ENCODE measurements around the gene ADGRA1. TPM values are rescaled to one million over a fixed set of nuclear protein-coding genes. Genes with fewer than 3 reads are reported as not detected.

ADGRA1 gene
- 0.16 to 0.43 TPM (median 0.24 TPM) in 5 replicates for total RNA-seq (2022; extraction: Qiagen RNA extraction; ENCODE audit: low read depth)

DNA sequence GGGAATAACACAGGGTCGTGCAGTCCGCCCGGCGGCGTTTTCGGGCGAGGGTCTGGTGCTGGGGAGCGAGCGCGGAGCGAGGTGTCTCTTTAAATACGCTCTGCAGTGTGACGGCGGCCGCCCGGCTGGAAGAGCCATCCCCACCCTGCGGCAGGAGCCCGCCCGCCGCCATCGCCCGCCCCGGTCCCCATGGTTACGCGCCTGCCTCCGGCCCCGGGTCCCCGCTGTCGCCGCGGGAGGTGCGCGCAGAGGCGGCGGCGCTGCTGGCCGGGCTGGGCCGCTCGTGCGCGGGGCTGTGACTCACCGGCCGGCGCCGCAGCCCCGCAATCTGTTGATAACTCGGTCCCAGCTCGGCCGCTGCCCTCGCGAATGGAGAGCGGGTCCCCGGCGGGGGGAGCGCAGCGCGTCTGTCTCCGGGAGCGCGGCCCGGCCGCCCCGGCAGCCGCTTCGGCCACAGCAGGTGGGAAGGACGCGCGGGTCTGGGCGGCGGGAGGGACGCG lies at the start of gene ADGRA1:
ADGRA1 (plus strand) TSS at position 246 of the 500 bp plus-strand sequence. CDS start 986 bp downstream, outside the sequence.

GRCh38 chr10:133159950-133160825 lies 72.5 kb downstream of the ADGRA1 start, which contains the start of gene KNDC1:
KNDC1 (plus strand) TSS chr10:133160219; CDS start chr10:133160468, 249 bp downstream.

Other genes with a start within 250 kb of the ADGRA1 start
- gene CFAP46, start 145.4 kb upstream of the ADGRA1 start, total RNA-seq (2022; extraction: Qiagen RNA extraction; ENCODE audit: low read depth) = 1.4 to 1.8 TPM (median 1.5 TPM) in 5 replicates
- 0.61 to 2.0 TPM (median 1.1 TPM) in 5 replicates for gene KNDC1, start 72.3 kb downstream of the ADGRA1 start, total RNA-seq (2022; extraction: Qiagen RNA extraction; ENCODE audit: low read depth)
- 0.12 TPM in 1 of 5 replicates, not detected in the others for gene UTF1, start 142.3 kb downstream of the ADGRA1 start, total RNA-seq (2022; extraction: Qiagen RNA extraction; ENCODE audit: low read depth)
- gene VENTX, start 149.9 kb downstream of the ADGRA1 start, total RNA-seq (2022; extraction: Qiagen RNA extraction; ENCODE audit: low read depth) = 0.05 TPM in 1 of 5 replicates, not detected in the others
- gene ADAM8, start 188.9 kb downstream of the ADGRA1 start, total RNA-seq (2022; extraction: Qiagen RNA extraction; ENCODE audit: low read depth) = 2.4 to 4.5 TPM (median 3.8 TPM) in 5 replicates
- gene TUBGCP2, start 220.9 kb downstream of the ADGRA1 start, total RNA-seq (2022; extraction: Qiagen RNA extraction; ENCODE audit: low read depth) = 31.7 to 47.6 TPM (median 43.1 TPM) in 5 replicates
- gene ZNF511, start 221.0 kb downstream of the ADGRA1 start, total RNA-seq (2022; extraction: Qiagen RNA extraction; ENCODE audit: low read depth) = 57.9 to 86.6 TPM (median 68.6 TPM) in 5 replicates
- gene CALY, start 249.0 kb downstream of the ADGRA1 start, total RNA-seq (2022; extraction: Qiagen RNA extraction; ENCODE audit: low read depth) = 0.46 to 0.95 TPM (median 0.69 TPM) in 5 replicates

Measured in A549 treated with GW870086 at 1 μM for 4 hours (cell line).